Testis (tissue), 2 donors: ENCODE data around the gene TACSTD2.

Source experiments
- POLR2A ChIP-seq: fragments of 450-650 bp; IDR thresholded peaks from one replicate; pipeline ENCODE4 v1.6.1; 2017; ENCODE audit warnings: antibody characterized with exemption, mild to moderate bottlenecking, moderate library complexity
- TF ChIP-seq, protein P1 (sequence below), 3 experiments: fragments of 450-650 bp in 2 of 3; fragments of 200-600 bp in 1 of 3; sonication (generic) in 1 of 3; IDR thresholded peaks; one replicate each; pipeline ENCODE4 v1.5.1; 2016 to 2019; ENCODE audit warnings: antibody characterized with exemption in 3 of 3, mild to moderate bottlenecking in 2 of 3, moderate library complexity in 1 of 3

DNA sequence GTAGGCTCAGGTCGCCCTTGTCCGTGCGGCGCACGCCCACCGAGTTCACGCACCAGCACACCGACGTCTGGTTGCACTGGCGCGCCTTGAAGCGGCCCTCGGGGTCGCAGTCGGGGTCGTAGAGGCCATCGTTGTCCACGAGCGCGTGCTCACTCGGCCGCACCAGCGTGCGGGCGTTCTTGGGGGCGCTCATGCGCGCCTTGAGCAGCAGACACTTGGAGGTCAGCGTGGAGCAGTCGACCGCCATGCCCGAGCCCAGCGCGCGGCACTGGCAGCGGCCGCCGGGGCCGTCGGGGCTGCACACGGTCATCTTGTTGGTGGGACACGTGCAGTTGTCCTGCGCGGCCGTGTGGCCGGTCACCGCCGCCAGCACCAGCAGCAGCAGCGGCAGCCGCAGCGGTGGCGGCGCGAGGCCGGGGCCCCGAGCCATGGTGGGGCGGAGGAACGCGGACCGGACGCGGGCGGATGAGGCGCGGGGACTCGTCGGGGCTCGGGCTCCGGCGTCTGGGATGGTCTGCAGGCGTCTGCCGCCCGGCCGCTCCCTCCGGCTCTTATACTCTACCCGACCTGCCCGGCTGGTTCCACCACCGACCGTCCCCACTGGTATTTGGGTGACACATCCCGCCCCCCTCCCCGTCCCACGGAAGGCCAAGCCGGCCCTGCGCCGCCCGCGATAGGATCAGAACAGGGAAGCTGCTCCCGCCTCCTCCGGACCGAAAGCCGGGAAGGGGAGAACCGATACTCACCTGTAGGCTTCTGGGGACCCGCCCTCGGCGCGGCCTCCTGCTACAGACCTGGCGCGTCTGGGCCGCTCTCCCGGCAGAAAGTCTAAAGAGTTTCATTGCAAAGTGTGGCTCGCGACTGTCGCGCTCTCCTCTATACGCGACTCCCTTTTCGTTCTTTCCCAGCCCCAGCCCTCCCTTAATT, at the start of gene TACSTD2:
- TF ChIP-seq, protein P1, sequence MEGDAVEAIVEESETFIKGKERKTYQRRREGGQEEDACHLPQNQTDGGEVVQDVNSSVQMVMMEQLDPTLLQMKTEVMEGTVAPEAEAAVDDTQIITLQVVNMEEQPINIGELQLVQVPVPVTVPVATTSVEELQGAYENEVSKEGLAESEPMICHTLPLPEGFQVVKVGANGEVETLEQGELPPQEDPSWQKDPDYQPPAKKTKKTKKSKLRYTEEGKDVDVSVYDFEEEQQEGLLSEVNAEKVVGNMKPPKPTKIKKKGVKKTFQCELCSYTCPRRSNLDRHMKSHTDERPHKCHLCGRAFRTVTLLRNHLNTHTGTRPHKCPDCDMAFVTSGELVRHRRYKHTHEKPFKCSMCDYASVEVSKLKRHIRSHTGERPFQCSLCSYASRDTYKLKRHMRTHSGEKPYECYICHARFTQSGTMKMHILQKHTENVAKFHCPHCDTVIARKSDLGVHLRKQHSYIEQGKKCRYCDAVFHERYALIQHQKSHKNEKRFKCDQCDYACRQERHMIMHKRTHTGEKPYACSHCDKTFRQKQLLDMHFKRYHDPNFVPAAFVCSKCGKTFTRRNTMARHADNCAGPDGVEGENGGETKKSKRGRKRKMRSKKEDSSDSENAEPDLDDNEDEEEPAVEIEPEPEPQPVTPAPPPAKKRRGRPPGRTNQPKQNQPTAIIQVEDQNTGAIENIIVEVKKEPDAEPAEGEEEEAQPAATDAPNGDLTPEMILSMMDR (IDR thresholded peaks at IDR 0.05) = no peak
- no peak for TF ChIP-seq POLR2A
